SH-SY5Y (cell line): ENCODE measurements around the gene MORN4.

Source experiments
- GATA2 ChIP-seq: IDR thresholded peaks from 2 replicates; pipeline ENCODE4 v1.6.1; 2011; ENCODE audit warnings: mild to moderate bottlenecking, low read depth, low read length
- GATA3 ChIP-seq: IDR thresholded peaks from 2 replicates; pipeline ENCODE4 v1.6.1; 2011; ENCODE audit warnings: low read depth, mild to moderate bottlenecking, low read length, moderate library complexity

DNA sequence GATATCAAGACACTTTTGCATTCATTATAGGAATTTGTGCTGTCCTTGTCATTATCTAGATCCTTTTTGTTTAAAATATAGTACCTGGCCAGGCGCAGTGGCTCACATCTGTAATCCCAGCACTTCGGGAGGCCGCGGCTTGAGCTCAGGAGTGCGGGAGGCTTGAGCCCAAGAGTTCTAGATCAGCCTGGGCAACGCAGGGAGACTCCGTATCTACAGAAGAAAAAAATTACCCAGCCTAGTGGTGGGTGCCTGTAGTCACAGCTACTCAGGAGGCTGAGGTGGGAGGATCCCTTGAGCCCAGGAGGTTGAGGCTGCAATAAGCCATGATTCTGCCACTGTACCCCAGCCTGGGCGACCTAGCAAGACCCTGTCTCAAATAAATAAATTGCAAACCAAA, 621 bp upstream of the MORN4 start:
- TF ChIP-seq GATA3 (no peak), GATA2 (no peak)
